SK-N-MC (cell line): ENCODE data around the gene TTC31.

Experiments
- EZH2 ChIP-seq: fragments of 200-600 bp; sonication (generic); IDR thresholded peaks from one replicate; pipeline ENCODE4 v1.6.1; 2017; ENCODE audit warnings: antibody characterized with exemption
- FOXP2 ChIP-seq: optimal IDR thresholded peaks from 2 replicates; pipeline ENCODE3; 2011; ENCODE audit warnings: mild to moderate bottlenecking, moderate library complexity; ENCODE audit not compliant: insufficient read depth; ENCODE audit errors: extremely low read length, control extremely low read depth
- POLR2AphosphoS5 ChIP-seq: IDR thresholded peaks from 2 replicates; pipeline ENCODE4 v1.6.1; 2012; ENCODE audit warnings: mild to moderate bottlenecking, low read depth, low read length, borderline replicate concordance

DNA sequence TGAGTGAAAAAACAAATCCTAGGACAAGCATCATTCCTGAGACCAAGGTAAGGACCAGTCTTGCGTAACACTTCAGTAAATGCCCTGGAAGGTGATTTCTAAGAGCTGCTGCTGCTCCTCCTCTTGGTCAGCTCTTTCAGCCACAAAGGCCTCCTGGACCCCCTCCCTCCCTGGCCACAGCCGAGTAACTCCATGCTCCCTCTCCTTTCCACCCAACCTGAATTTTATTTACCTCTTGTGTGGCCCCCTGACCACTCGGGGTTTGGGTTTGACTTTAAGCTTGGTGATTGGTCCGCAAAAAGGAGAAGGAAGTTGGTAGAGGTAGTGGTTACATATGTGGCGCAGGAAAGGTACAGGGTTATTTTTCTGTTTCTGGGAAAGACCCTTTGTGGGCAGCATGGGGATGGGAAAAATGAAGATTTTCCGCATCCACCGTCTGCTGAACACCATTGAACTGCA lies 56.0 kb downstream of the TTC31 start:
- TF ChIP-seq FOXP2, result no peak
- no peak for TF ChIP-seq EZH2
- no peak for TF ChIP-seq POLR2AphosphoS5
